HepG2 (cell line): Measurements from ENCODE around the gene ZFAND3. TPM values are rescaled to one million over a fixed set of nuclear protein-coding genes. Genes with fewer than 3 reads are reported as not detected.

Source experiments
- ATAC-seq: fragments of 200-7000 bp; cut with Tn5 transposase; 3 replicates; pipeline ENCODE4 v1.9.1; 2020; ENCODE audit warnings: mild to moderate bottlenecking, moderate library complexity
- BruUV-seq: library from RNA; stranded (reverse); fragments of 400-500 nt; replicated peaks from 2 replicates; lab custom pipeline; 2021; lab: Mats Ljungman, UMichigan
- CTCF ChIA-PET: fragments of 300-600 bp; formaldehyde crosslinking; extraction: SDS; loops from one replicate; lab custom pipeline; 2021; ENCODE audit warnings: low total read pairs, inconsistent platforms, low intra/inter-chr PET ratio; lab: Yijun Ruan, JAX
- POLR2A ChIA-PET: fragments of 350-600 bp; sonication (Branson Sonifier 250); formaldehyde crosslinking; loops from one replicate; lab custom pipeline; 2020; ENCODE audit warnings: antibody characterized with exemption, inconsistent platforms; lab: Yijun Ruan, JAX
- DNase-seq: peaks from one replicate; pipeline ENCODE4 v3.0.0-alpha.2; 2015; ENCODE audit warnings: low spot score
- FAIRE-seq: peaks from 3 replicates; lab custom pipeline; 2011; peaks lifted over from hg19 to GRCh38; lab: Jason Lieb, UNC
- H2AFZ ChIP-seq: one replicate; pipeline ENCODE4 v1.6.1; 2011; ENCODE audit warnings: low read length, inconsistent platforms
- H3K27ac ChIP-seq: fragments of 300-600 bp; 3 replicates; pipeline ENCODE4 v1.8.0; 2011; ENCODE audit warnings: mixed run types, mild to moderate bottlenecking, mixed read lengths, low read length, inconsistent platforms; ENCODE audit not compliant: insufficient read depth; ENCODE audit errors: extremely low read length
- H3K27me3 ChIP-seq, 2 experiments: fragments of 200-600 bp in 1 of 2; 2 replicates in 1 of 2; 3 replicates in 1 of 2; pipeline versions ENCODE4 v1.6.0 to v1.8.0; 2011; ENCODE audit warnings: low read length in 2 of 2, mild to moderate bottlenecking in 2 of 2, moderate library complexity in 2 of 2, inconsistent platforms in 1 of 2; ENCODE audit not compliant: insufficient read depth in 2 of 2, control insufficient read depth in 1 of 2
- H3K36me3 ChIP-seq, 2 experiments: fragments of 200-600 bp in 1 of 2; replicated peaks in 1 of 2; 2 replicates in 1 of 2; 3 replicates in 1 of 2; pipeline versions ENCODE4 v1.5.1 to v1.8.0; 2011; ENCODE audit warnings: low read length in 2 of 2, inconsistent platforms in 1 of 2; ENCODE audit not compliant: insufficient read depth in 2 of 2, control insufficient read depth in 1 of 2
- H3K4me1 ChIP-seq: 2 replicates; pipeline ENCODE4 v1.5.1; 2012; ENCODE audit warnings: low read length, inconsistent platforms; ENCODE audit not compliant: insufficient read depth
- H3K4me2 ChIP-seq: 2 replicates; pipeline ENCODE4 v1.6.0; 2011; ENCODE audit warnings: low read depth, low read length, inconsistent platforms
- H3K4me3 ChIP-seq, 3 experiments: fragments of 200-600 bp in 1 of 3; sonication (generic), shearing (Covaris generic) in 1 of 3; replicated peaks in 1 of 3; 2 replicates each; pipeline ENCODE4 v1.5.1; 2011 to 2016; ENCODE audit warnings: low read length in 3 of 3, inconsistent platforms in 2 of 3, low read depth in 2 of 3, mild to moderate bottlenecking in 2 of 3, control low read depth in 1 of 3, mixed read lengths in 1 of 3; ENCODE audit not compliant: insufficient read depth in 1 of 3
- H3K79me2 ChIP-seq: one replicate; pipeline ENCODE4 v1.6.1; 2011; ENCODE audit warnings: low read length, inconsistent platforms; ENCODE audit not compliant: insufficient read depth
- H3K9ac ChIP-seq: 2 replicates; pipeline ENCODE4 v1.6.0; 2011; ENCODE audit warnings: mild to moderate bottlenecking, low read depth, low read length, inconsistent platforms; ENCODE audit not compliant: insufficient read depth
- H3K9me3 ChIP-seq: 2 replicates; pipeline ENCODE4 v1.5.1; 2012; ENCODE audit warnings: mild to moderate bottlenecking, low read length
- H4K20me1 ChIP-seq: 2 replicates; pipeline ENCODE4 v1.6.0; 2011; ENCODE audit warnings: inconsistent platforms, mild to moderate bottlenecking, low read length, moderate library complexity; ENCODE audit not compliant: insufficient read depth
- CEBPG ChIP-seq: IDR thresholded peaks from 2 replicates; pipeline ENCODE4 v1.6.1; 2016
- KMT2B ChIP-seq: IDR thresholded peaks from 2 replicates; pipeline ENCODE4 v1.6.1; 2016; ENCODE audit warnings: missing genetic modification reagents, missing compliant biosample characterization
- MAFF ChIP-seq: IDR thresholded peaks from 2 replicates; pipeline ENCODE4 v1.6.1; 2011; ENCODE audit warnings: low read depth, low read length, improper control_type of control experiment
- MAFK ChIP-seq, 2 experiments: IDR thresholded peaks in 1 of 2; conservative IDR thresholded peaks in 1 of 2; 2 replicates each; pipeline ENCODE4 v1.6.1; 2011; ENCODE audit warnings: improper control_type of control experiment in 2 of 2, low read length in 2 of 2
- TEAD2 ChIP-seq: sonication (generic); formaldehyde crosslinking; IDR thresholded peaks from 2 replicates; pipeline ENCODE4 v1.9.0; 2021; ENCODE audit warnings: missing genetic modification reagents
- ZNF317 ChIP-seq: sonication (generic); formaldehyde crosslinking; IDR thresholded peaks from 2 replicates; pipeline ENCODE4 v1.5.0; 2020; ENCODE audit warnings: mild to moderate bottlenecking, missing genetic modification reagents
- ZNF430 ChIP-seq: sonication (generic); formaldehyde crosslinking; IDR thresholded peaks from 2 replicates; pipeline ENCODE4 v1.9.0; 2021; ENCODE audit warnings: mild to moderate bottlenecking, missing genetic modification reagents
- ZNF549 ChIP-seq: sonication (generic); formaldehyde crosslinking; IDR thresholded peaks from 2 replicates; pipeline ENCODE4 v1.5.0; 2020; ENCODE audit warnings: missing genetic modification reagents
- WGBS: methylation state at CpG from one replicate; pipeline ENCODE4 v1.1.6; 2017; ENCODE audit warnings: low lambda C conversion rate; 5-methylcytosine and 5-hydroxymethylcytosine counted together
- in situ Hi-C: cut with HindIII; loops from 2 replicates; pipeline ENCODE4 v1.10.0; 2017; ENCODE audit warnings: low pct_unique_long_range_greater_than_20kb; ENCODE audit not compliant: extremely low pct_ligation_motif_present
- intact Hi-C: fragments of 100-400 bp; cut with micrococcal nuclease; formaldehyde crosslinking; loops from one replicate; pipeline ENCODE4 v1.10.0; 2022; ENCODE audit not compliant: unreplicated experiment
- polyA plus RNA-seq, 8 experiments: library from polyadenylated mRNA; depleted of rRNA in 3 of 8; stranded (reverse) in 7 of 8; unstranded in 1 of 8; fragments of >200 nt; fragmentation: Illumina TruSeq in 4 of 8; extraction: Trizol in 4 of 8; gene quantifications; 2 replicates each; pipeline versions ENCODE4 v1.2.1 to v1.2.3, GENCODE V29; 2011 to 2016; ENCODE audit warnings: low read depth in 4 of 8, missing spikeins in 1 of 8, mixed read lengths in 1 of 8; ENCODE audit not compliant: insufficient read depth in 1 of 8
- total RNA-seq, 5 experiments: library from RNA; depleted of rRNA; stranded (reverse); fragments of >200 nt; fragmentation: Illumina TruSeq; extraction: Trizol; gene quantifications; 2 replicates each; pipeline ENCODE4 v1.2.3, GENCODE V29; 2016; ENCODE audit warnings: low read depth in 1 of 5

Gene ZFAND3
- total and polyA plus RNA-seq, 2 of the 13 experiments (the other 11 are each of a cell fraction or from before 2014, with no cell fraction given), result 16.4 to 17.1 TPM

DNA sequence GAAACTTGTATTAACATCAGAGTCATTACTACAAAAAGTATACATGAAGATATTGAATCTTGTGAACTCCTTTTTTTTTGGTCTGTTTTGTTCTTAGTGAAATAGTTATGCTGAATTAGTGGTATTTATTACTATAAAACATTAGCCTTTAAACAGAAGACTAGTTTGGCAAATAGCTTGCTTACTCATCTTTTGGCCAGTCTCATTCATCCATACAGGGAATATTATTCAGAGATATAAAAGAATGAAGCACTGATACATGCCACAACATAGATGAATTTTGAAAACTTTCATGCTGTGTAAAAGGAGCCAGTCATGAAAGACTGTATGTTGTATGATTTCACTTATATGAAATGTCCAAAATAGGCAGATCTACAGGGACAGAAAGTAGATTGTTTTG lies 205.9 kb downstream of the ZFAND3 start (continued):
- TF ChIP-seq ZNF430 (CRISPR knock-in tag), result no peak
- TF ChIP-seq TEAD2 (CRISPR knock-in tag), result no peak
- TF ChIP-seq ZNF549 (CRISPR knock-in tag), result no peak

DNA sequence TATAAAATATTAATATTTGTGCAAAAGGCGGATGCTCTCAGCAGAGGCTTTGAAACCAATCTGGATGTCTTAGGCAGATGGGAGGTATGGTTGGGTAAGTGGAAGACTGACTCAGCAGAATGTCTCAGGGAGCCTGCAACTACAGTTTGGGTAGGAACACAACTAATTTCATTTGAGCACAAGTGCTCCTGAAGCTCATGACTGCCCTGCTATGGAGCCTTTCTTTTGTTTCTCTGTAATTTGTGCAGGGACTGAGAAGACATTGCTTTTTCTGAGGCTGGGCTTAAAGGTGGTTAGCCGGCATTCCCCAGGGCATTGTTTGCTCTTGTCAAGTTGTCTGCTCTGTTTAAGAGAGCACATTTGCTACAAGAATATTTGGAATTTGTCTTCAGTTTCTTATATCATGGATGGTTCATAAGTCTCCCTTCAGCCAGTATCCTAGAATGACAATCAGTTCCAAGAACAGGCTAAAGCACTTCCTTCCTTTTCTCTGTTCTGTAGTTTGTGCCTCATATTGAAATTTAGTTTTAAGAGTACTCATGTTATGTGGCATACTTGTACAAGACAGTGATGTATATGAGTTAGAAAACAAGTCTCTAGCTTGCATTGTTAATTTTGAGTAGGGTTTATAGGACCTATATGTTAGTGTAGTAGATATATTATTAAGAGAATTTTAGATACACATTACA lies 208.3 kb downstream of the ZFAND3 start:
- Histone ChIP-seq H3K27me3 (no peaks in the 10 kb centered on the region), H3K4me1 (no peaks in the 10 kb centered on the region), H3K27ac (no peak overlapping the region), H3K79me2 (peaks cover 7% of the 10 kb centered on the region)
- ChIA-PET CTCF (no interaction called here), POLR2A (no interaction called here)
- in situ Hi-C loops, result no loop called here
- DNase-seq (no peak), ATAC-seq (no peak)
- no TSS peak for BruUV-seq
- TF ChIP-seq CEBPG (CRISPR knock-in tag), result no peak
- TF ChIP-seq MAFF, result peak; percentile 71
- TF ChIP-seq MAFK (conservative IDR thresholded peaks at IDR 0.05 in 1 of 2, IDR thresholded peaks at IDR 0.05 in 1 of 2; ENCODE audit: low read length in 2 of 2), result peak; percentile 65 to 84
- TF ChIP-seq, all 625 proteins: peak for 2
- no peak for FAIRE-seq
- Histone ChIP-seq H4K20me1 (0 out of 2 replicates have a peak, but pooled peaks cover 3% of the 10 kb centered on the region), H3K9ac (no peak overlapping the region), H3K36me3 (no peaks in the 10 kb centered on the region), H3K4me2 (no peak overlapping the region), H3K4me3 (no peak overlapping the region), H2AFZ (no peak overlapping the region), H3K9me3 (peaks cover 7% of the 10 kb centered on the region; the same call in 1 of the 2 replicates)
- intact Hi-C loops, result no loop called here
- WGBS, result 87% methylated on average over 2 of the region's 2 CpGs

DNA sequence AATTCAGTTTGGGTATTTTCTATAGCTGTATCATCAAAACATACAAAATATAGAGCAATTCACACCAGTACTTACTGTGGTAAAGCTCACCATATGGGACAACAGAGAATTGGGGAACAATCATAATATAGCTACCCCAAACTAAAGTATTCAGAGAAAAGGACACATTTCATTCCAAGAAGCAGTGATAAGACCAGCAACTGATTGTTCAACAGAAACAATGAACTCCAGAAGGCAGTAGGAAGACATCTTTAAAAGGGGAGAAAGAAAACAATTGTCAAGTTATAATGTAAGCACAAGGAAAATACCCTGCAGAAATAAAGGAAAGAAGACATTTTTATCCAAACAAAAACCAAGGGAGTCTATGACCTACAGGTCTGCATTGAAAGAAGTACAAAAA lies 210.9 kb downstream of the ZFAND3 start:
- no peaks in the 10 kb centered on the region for H3K27me3 ChIP-seq
- BruUV-seq, result no TSS peak
- peaks cover 9% of the 10 kb centered on the region for H3K4me1 ChIP-seq
- ChIA-PET CTCF (no interaction called here), POLR2A (no interaction called here)
- 0 out of 2 replicates have a peak, but pooled peaks cover 4% of the 10 kb centered on the region for H4K20me1 ChIP-seq
- H3K9me3 ChIP-seq, result no peaks in the 10 kb centered on the region
- H3K79me2 ChIP-seq, result peaks cover 12% of the 10 kb centered on the region
- H3K36me3 ChIP-seq, result no peaks in the 10 kb centered on the region
- intact Hi-C loops (no loop called here), in situ Hi-C loops (loop anchor here (5.0 kb wide), 1 partner anchor 467 kb away; no protein-coding TSS in a partner anchor)
- no peak for ATAC-seq
- H3K9ac ChIP-seq, result no peak overlapping the region
- no peak overlapping the region for H3K27ac ChIP-seq
- no peak overlapping the region for H2AFZ ChIP-seq
- no peak for FAIRE-seq
- H3K4me2 ChIP-seq, result no peak overlapping the region
- H3K4me3 ChIP-seq, result no peak overlapping the region
- DNase-seq, result no peak
- TF ChIP-seq ZNF317 (CRISPR knock-in tag) (peak; percentile 95; the same call in 1 of the 2 replicates), KMT2B (CRISPR knock-in tag) (no peak)
